Stimulated activated effector memory CD8-positive, alpha-beta T cell treated with anti-CD3 and anti-CD28 coated beads, Interleukin-12 subunit alpha, Interleukin-12 subunit beta, amount 100 ng/mL, for 72 hours (primary cell): ENCODE results near the gene RNFT2.
"Not testable (repeated sequence)": the region's sequence is repeated elsewhere in the genome, so short reads cannot be mapped to it uniquely, and the experiment has no call there.

Experiments
- ATAC-seq: fragments of 150-1000 bp; cut with Tn5 transposase; 2 replicates; pipeline ENCODE4 v1.10.0; 2021
- DNase-seq, 2 donors: peaks; one replicate each; pipeline ENCODE4 v3.0.0; 2021 to 2022; ENCODE audit warnings: low spot score in 2 of 2
- H3K27ac Mint-ChIP-seq: one replicate; pipeline ENCODE4 v1.8.0; 2022; ENCODE audit warnings: mild to moderate bottlenecking, mixed read lengths
- H3K36me3 Mint-ChIP-seq: one replicate; pipeline ENCODE4 v1.8.0; 2022; ENCODE audit warnings: mild to moderate bottlenecking, mixed read lengths
- H3K4me1 Mint-ChIP-seq: one replicate; pipeline ENCODE4 v1.8.0; 2022; ENCODE audit warnings: mixed read lengths
- H3K4me3 Mint-ChIP-seq: one replicate; pipeline ENCODE4 v1.8.0; 2022; ENCODE audit warnings: mild to moderate bottlenecking, mixed read lengths
- H3K9me3 Mint-ChIP-seq: one replicate; pipeline ENCODE4 v1.8.0; 2022; ENCODE audit warnings: mixed read lengths

Gene RNFT2

DNA sequence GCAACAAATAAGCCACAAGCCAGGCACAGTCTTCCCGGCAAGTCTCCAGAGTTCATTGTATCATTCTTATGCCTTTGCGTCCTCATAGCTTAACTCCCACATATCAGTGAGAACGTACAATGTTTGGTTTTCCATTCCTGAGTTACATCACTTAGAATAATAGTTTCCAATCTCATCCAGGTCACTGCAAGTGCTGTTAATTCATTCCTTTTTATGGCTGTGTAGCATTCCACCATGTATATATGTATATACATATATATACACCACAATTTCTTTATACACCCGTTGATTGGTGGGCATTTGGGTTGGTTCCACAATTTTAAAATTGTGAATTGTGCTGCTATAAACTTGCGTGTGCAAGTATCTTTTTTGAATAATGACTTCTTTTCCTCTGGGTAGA is 16.0 kb downstream of the RNFT2 start:
- ATAC-seq, H3K36me3 Mint-ChIP-seq, H3K9me3 Mint-ChIP-seq, H3K4me3 Mint-ChIP-seq, H3K27ac Mint-ChIP-seq, H3K4me1 Mint-ChIP-seq, DNase-seq: not testable (repeated sequence)

DNA sequence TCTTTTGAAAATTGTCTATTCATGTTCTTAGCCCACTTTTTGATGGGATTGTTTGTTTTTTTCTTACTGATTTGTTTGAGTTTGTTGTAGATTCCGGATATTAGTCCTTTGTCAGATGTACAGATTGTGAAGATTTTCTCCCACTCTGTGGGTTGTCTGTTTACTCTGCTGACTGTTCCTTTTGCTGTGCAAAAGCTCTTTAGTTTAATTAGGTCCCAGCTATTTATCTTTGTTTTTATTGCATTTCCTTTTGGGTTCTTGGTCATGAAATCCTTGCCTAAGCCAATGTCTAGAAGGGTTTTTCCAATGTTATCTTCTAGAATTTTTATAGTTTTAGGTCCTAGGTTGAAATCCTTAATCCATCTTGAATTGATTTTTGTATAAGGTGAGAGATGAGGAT is 16.7 kb downstream of the RNFT2 start:
- not testable (repeated sequence) for H3K27ac Mint-ChIP-seq, H3K9me3 Mint-ChIP-seq, ATAC-seq, H3K4me1 Mint-ChIP-seq, DNase-seq, H3K36me3 Mint-ChIP-seq, H3K4me3 Mint-ChIP-seq

GRCh38 chr12:116759783-116760621 is 21.9 kb downstream of the RNFT2 start:
- DNase-seq (peak in 1 of 2 donors; percentile 52), ATAC-seq (peak; percentile 64)

DNA sequence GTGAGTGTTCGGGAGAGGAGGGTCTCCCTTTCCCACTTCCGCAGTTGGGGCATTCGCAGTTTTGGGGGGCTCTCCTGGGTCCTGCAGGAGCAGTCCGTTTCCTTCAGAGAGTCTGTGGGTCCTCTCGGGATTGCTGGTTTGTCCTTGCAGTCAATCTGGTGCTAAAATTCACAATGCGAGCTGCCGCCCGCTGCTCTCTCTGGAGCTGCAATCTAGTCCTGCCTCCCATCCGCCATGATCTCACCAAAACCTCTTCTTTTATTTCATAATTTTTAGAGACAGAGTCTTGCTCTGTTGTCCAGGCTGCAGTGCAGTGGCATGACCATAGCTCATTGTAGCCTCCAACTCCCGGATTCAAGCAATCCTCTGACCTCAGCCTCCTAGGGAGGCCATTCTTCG is 22.5 kb downstream of the RNFT2 start:
- H3K36me3 Mint-ChIP-seq, result no peaks in the 10 kb centered on the region
- H3K9me3 Mint-ChIP-seq, result no peaks in the 10 kb centered on the region
- DNase-seq, result no peak
- H3K27ac Mint-ChIP-seq, result no peak overlapping the region
- H3K4me3 Mint-ChIP-seq, result peak overlapping the region; percentile 63
- H3K4me1 Mint-ChIP-seq, result peaks cover 15% of the 10 kb centered on the region
- no peak for ATAC-seq

More at GRCh38 chr12:116759783-116760621, 21.9 kb downstream of the RNFT2 start:
- no peaks in the 10 kb centered on the region for H3K9me3 Mint-ChIP-seq
- no peaks in the 10 kb centered on the region for H3K36me3 Mint-ChIP-seq
- peak overlapping the region; percentile 78 for H3K27ac Mint-ChIP-seq
- peak overlapping the region; percentile 63 for H3K4me3 Mint-ChIP-seq
- peaks cover 15% of the 10 kb centered on the region for H3K4me1 Mint-ChIP-seq

- no peak overlapping the region for H3K4me3 Mint-ChIP-seq
- H3K36me3 Mint-ChIP-seq, result no peaks in the 10 kb centered on the region
- ATAC-seq (no peak), DNase-seq (no peak)
- H3K27ac Mint-ChIP-seq, result no peak overlapping the region
- H3K9me3 Mint-ChIP-seq, result no peaks in the 10 kb centered on the region
- peaks cover 15% of the 10 kb centered on the region for H3K4me1 Mint-ChIP-seq
Observed at GRCh38 chr12:116761499-116761898, 23.4 kb downstream of the RNFT2 start.

DNA sequence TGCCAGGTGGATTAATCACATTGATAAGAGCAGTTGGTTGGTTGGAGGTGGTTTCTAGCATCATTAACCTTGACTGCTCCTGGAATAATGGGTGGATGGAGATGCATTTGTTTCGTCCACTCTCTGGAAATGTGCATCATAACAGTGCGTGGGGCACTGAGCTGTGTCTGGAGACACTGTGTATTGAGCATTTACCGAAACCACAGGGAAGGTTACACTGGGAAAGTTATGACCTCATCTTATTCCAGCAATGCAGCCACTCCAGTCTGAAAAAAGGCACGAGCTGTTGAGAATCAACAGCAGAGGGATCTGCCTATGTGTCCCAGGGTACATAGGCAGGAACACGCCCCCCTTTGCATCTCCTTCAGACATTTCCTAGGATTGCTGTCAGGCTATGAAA is 27.2 kb downstream of the RNFT2 start:
- DNase-seq, result no peak
- Mint-ChIP-seq H3K4me3 (no peak overlapping the region), H3K4me1 (peaks cover under 1% of the 10 kb centered on the region), H3K36me3 (no peaks in the 10 kb centered on the region), H3K27ac (no peak overlapping the region), H3K9me3 (no peaks in the 10 kb centered on the region)
- no peak for ATAC-seq

DNA sequence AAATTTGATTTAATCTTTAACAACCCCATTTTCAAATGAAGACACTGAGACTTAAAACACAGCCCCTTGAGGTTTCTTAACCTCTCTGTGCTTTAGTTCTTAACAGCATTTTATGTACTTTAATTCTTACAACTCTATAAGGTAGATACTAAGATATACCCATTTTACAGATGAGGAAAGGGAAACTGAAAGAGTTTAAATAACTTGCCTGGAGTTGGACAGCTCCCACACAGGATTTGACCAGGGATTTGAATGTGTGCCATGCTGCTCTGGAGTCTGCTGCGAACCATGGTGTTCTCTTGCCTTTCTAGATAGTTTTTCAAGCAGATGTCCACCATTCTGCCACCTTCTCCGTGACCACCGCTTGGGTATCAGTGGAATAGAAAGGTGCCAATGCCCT is 28.2 kb downstream of the RNFT2 start:
- DNase-seq (no peak), ATAC-seq (no peak)
- Mint-ChIP-seq H3K4me3 (no peak overlapping the region), H3K9me3 (no peaks in the 10 kb centered on the region), H3K4me1 (no peaks in the 10 kb centered on the region), H3K27ac (no peak overlapping the region), H3K36me3 (no peaks in the 10 kb centered on the region)

- H3K4me3 Mint-ChIP-seq, result no peak overlapping the region
- ATAC-seq (no peak), DNase-seq (no peak)
- no peaks in the 10 kb centered on the region for H3K9me3 Mint-ChIP-seq
- no peak overlapping the region for H3K27ac Mint-ChIP-seq
- no peaks in the 10 kb centered on the region for H3K36me3 Mint-ChIP-seq
- H3K4me1 Mint-ChIP-seq, result no peaks in the 10 kb centered on the region
Observed at GRCh38 chr12:116766746-116767145, 28.6 kb downstream of the RNFT2 start.

DNA sequence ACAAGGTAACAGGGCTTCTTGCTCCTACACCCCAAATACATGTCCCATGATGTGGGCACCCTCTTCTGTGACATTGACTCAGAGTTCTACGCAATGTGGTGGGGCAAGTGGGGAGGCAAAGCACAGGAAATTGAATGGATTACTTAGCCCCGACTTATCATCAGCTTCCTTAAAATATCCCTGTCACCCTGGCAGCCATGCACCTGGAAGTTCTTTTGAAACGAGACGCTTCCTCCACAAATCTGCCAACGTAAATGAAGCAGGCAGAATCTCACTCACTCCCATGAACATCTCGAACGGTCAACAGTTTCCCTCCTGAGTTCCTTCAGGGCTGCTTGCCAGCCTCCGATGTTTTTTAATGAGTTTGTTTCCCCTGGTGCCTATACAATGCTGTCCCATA is 33.5 kb downstream of the RNFT2 start:
- ATAC-seq (no peak), DNase-seq (no peak)
- H3K4me3 Mint-ChIP-seq, result no peak overlapping the region
- no peak overlapping the region for H3K27ac Mint-ChIP-seq
- H3K36me3 Mint-ChIP-seq, result no peaks in the 10 kb centered on the region
- H3K4me1 Mint-ChIP-seq, result no peaks in the 10 kb centered on the region
- H3K9me3 Mint-ChIP-seq, result no peaks in the 10 kb centered on the region

DNA sequence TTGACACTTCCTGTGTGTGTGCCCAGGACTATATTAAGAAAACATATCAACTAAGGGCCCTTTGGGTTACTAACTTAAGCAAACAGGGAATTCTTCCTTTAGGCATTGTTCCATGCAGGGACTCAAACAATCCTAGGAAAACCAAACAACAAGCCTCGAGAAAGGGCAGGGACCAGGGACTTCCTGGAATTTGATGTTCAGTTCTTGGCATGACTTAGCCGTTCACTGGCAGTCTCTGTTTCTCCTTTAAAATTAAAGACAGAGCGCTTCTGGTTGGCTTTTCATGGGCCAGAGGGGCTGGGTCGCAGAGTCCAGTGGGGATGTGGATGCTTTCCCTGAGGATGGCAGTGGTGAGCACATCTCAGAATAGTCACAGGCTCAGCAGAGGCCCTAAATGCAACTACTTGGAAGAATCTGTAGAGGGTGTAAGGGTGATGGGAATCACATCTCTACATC is 35.2 kb downstream of the RNFT2 start:
- DNase-seq, result no peak
- no peak overlapping the region for H3K27ac Mint-ChIP-seq
- H3K9me3 Mint-ChIP-seq, result no peaks in the 10 kb centered on the region
- H3K36me3 Mint-ChIP-seq, result no peaks in the 10 kb centered on the region
- no peaks in the 10 kb centered on the region for H3K4me1 Mint-ChIP-seq
- H3K4me3 Mint-ChIP-seq, result no peak overlapping the region
- no peak for ATAC-seq

DNA sequence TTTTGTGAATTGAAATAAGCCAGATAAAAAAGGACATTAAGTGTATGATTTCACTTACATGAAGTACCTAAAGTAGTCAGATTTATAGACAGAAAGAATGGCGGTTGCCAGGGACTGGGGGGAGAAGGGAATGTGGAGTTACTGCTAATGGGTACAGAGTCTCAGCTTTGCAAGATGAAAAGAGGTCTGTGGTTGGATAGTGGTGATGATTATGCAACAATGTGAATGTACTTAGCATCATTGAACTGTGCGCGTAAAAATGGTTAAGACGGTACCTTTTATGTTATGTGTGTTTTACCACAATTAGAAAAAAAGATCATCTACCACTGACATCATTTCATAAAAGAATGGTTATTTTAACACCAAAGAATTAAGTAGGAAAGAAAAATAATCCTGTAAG is 35.9 kb downstream of the RNFT2 start:
- Mint-ChIP-seq H3K27ac (no peak overlapping the region), H3K9me3 (no peaks in the 10 kb centered on the region), H3K4me1 (no peaks in the 10 kb centered on the region), H3K36me3 (no peaks in the 10 kb centered on the region), H3K4me3 (no peak overlapping the region)
- DNase-seq (no peak), ATAC-seq (no peak)

DNA sequence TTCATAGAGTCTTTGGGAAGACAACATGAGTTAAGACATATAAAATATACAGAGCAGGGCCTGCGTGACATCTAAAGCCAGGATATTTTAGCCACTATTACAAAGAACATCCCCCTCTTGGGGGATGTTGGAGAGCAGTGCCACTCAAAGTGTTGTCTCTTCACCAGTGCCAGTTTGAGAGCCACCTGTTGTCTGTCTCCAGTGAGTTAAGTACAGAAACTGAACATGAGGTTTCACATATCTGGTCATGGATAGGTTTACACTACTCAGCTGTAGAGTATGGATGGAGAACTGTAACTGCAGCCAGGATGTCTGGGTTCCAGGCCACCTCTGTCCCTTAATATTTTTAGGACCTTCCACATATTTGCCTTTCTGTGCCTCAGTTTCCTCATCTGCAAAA is 39.1 kb downstream of the RNFT2 start:
- no peak for ATAC-seq
- no peak overlapping the region for H3K4me3 Mint-ChIP-seq
- H3K4me1 Mint-ChIP-seq, result no peaks in the 10 kb centered on the region
- H3K36me3 Mint-ChIP-seq, result no peaks in the 10 kb centered on the region
- H3K27ac Mint-ChIP-seq, result no peak overlapping the region
- no peaks in the 10 kb centered on the region for H3K9me3 Mint-ChIP-seq
- DNase-seq, result no peak

- no peak overlapping the region for H3K4me3 Mint-ChIP-seq
- H3K27ac Mint-ChIP-seq, result no peak overlapping the region
- ATAC-seq (no peak), DNase-seq (no peak)
- H3K36me3 Mint-ChIP-seq, result peaks cover 6% of the 10 kb centered on the region
- no peaks in the 10 kb centered on the region for H3K4me1 Mint-ChIP-seq
- no peaks in the 10 kb centered on the region for H3K9me3 Mint-ChIP-seq
Observed at GRCh38 chr12:116779597-116779996, 41.5 kb downstream of the RNFT2 start.

DNA sequence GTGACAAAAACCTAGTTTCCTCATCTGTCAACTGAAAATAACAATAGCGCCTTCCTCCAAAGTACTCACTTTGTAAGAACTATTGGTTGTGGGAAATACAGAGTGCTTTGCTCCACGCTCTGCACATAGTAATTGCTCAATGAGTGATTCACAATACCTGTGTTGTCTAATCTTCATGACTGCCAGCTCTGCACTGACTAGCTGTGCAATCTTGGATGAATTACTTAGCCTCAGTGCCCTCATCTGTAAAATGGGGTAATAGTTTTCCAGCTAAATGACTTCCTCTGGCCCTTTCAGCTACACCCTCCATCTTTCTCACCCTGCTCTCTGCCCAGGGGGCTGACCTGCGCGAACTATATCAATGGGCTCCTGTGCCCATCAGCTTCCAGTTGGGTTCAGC is 42.8 kb downstream of the RNFT2 start:
- H3K4me1 Mint-ChIP-seq, result no peaks in the 10 kb centered on the region
- DNase-seq, result no peak
- H3K9me3 Mint-ChIP-seq, result no peaks in the 10 kb centered on the region
- ATAC-seq, result no peak
- no peak overlapping the region for H3K27ac Mint-ChIP-seq
- H3K36me3 Mint-ChIP-seq, result peaks cover 6% of the 10 kb centered on the region
- H3K4me3 Mint-ChIP-seq, result no peak overlapping the region

DNA sequence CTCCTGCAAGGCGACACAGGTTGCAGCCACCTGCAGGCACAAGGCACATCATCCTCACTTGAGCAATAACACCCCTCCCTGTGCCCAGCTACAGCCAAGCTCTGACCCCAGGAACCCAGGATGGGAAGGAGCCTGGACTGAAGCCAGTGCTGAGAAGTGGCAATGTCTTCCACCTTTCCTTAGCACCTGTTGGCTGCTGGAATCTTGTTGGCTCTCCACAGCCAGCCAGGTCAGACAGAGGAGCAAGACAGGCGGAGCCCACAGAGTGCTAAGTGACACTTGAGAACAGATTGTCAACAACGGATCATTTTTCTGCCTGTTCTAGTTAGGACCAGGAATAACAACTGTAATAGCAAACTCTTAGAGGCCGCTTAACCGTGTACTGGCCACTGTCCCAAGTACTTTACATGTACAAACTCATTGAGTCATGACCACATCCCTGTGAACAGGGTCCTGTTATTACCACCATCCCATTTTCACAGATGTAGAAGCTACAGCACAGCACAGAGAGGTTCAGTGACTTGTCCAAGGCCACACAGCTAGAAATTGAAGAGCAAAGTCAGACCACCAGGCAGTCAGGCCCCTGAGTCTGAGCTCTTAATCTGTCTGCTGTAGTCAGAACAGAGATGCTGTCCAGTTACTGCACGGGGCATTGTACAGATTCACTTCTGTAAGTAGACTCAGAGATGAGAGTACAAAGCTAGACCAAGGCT is 45.6 kb downstream of the RNFT2 start:
- H3K27ac Mint-ChIP-seq, result no peak overlapping the region
- H3K4me3 Mint-ChIP-seq, result no peak overlapping the region
- no peaks in the 10 kb centered on the region for H3K9me3 Mint-ChIP-seq
- ATAC-seq (peak; percentile 32), DNase-seq (no peak)
- peaks cover 6% of the 10 kb centered on the region for H3K36me3 Mint-ChIP-seq
- H3K4me1 Mint-ChIP-seq, result no peaks in the 10 kb centered on the region

DNA sequence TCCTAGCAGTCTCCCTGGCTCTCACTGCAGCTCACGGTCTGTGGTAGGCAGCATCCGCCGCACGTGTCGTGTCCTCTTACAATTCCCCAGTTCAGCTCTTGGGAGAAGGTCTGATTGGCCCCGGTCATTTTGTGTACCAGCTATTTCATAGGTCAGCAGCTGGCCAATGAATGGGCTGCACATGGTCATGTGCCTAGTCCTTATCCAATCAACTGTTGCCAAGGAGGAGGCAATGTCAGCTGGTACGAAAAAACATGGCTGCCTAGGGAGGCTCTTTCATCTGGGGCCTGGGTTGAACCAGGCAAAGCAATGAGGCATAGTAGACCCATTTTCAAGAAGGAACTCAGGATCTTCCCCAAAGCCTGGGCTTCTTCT is 46.1 kb downstream of the RNFT2 start:
- H3K27ac Mint-ChIP-seq, result no peak overlapping the region
- H3K9me3 Mint-ChIP-seq, result no peaks in the 10 kb centered on the region
- H3K4me1 Mint-ChIP-seq, result no peaks in the 10 kb centered on the region
- DNase-seq (no peak), ATAC-seq (peak; percentile 42)
- peaks cover 6% of the 10 kb centered on the region for H3K36me3 Mint-ChIP-seq
- H3K4me3 Mint-ChIP-seq, result no peak overlapping the region
